AG04449 (cell line): ENCODE results near the gene MDC1.

Source experiments
- CTCF ChIA-PET: fragments of 350-600 bp; formaldehyde crosslinking; extraction: SDS; loops from one replicate; lab custom pipeline; 2021; ENCODE audit warnings: antibody characterized with exemption; lab: Yijun Ruan, JAX
- POLR2A ChIA-PET: fragments of 400-600, 350-600 bp; formaldehyde crosslinking; extraction: SDS; loops from one replicate; lab custom pipeline; 2020; ENCODE audit warnings: antibody characterized with exemption, inconsistent platforms; lab: Yijun Ruan, JAX
- DNase-seq: peaks from one replicate; pipeline ENCODE4 v3.0.0-alpha.2; 2010; ENCODE audit warnings: low read depth, low spot score
- H3K4me3 ChIP-seq: 2 replicates; pipeline ENCODE4 v1.5.1; 2011; ENCODE audit warnings: low read depth, mild to moderate bottlenecking, control low read depth, low read length
- CTCF ChIP-seq: IDR thresholded peaks from one replicate; pipeline ENCODE4 v1.5.1; 2011; ENCODE audit warnings: mild to moderate bottlenecking, moderate library complexity, low read length, control low read depth, inconsistent platforms; ENCODE audit not compliant: insufficient read depth; ENCODE audit errors: missing control alignments

MDC1 gene

GRCh38 chr6:30742316-30743098, 25.4 kb upstream of the MDC1 start, which contains the start of gene FLOT1:
FLOT1 (minus strand) TSS chr6:30742687; CDS start chr6:30742189, 498 bp downstream.
- peak within 1 kb of the TSS; percentile 99 for H3K4me3 ChIP-seq
- POLR2A ChIA-PET, result interaction anchor here (0.5 to 4.6 kb wide), 26 partner anchors 9 to 142 kb away, joined by 3 to 94 read pairs (median 5); partner anchors contain the start of genes DDR1 and NRM
- TF ChIP-seq CTCF, result no peak
- no peak for DNase-seq
- CTCF ChIA-PET, result interaction anchor here (0.7 to 9.1 kb wide), 10 partner anchors 11 to 134 kb away, joined by 3 to 71 read pairs (median 4); partner anchors contain the start of gene DHX16

- ChIA-PET POLR2A (interaction anchor here (0.5 to 4.6 kb wide), 23 partner anchors 10 to 143 kb away, joined by 3 to 94 read pairs (median 5); partner anchors contain the start of genes DDR1 and NRM), CTCF (interaction anchor here (0.7 to 9.1 kb wide), 10 partner anchors 10 to 135 kb away, joined by 3 to 71 read pairs (median 4); partner anchors contain the start of gene DHX16)
- peak overlapping the region; percentile 99 for H3K4me3 ChIP-seq
- DNase-seq, result no peak
- TF ChIP-seq CTCF, result no peak
Measured at GRCh38 chr6:30741789-30742315, 24.8 kb upstream of the MDC1 start.

- POLR2A ChIA-PET, result interaction anchor here (0.7 to 4.6 kb wide), 17 partner anchors 10 to 143 kb away, joined by 3 to 94 read pairs (median 6); partner anchors contain the start of genes DDR1 and NRM
- DNase-seq, result no peak
- CTCF ChIA-PET, result interaction anchor here (0.9 to 9.1 kb wide), 11 partner anchors 12 to 136 kb away, joined by 3 to 71 read pairs (median 4); partner anchors contain the start of gene DHX16
Measured at GRCh38 chr6:30741063-30741779, 24.1 kb upstream of the MDC1 start.

GRCh38 chr6:30740540-30740870, 23.4 kb upstream of the MDC1 start:
- ChIA-PET POLR2A (interaction anchor here (0.6 to 4.6 kb wide), 10 partner anchors 10 to 144 kb away, joined by 3 to 94 read pairs (median 6); partner anchors contain the start of gene DDR1), CTCF (interaction anchor here (0.9 to 9.1 kb wide), 8 partner anchors 11 to 347 kb away, joined by 3 to 71 read pairs (median 14); no protein-coding TSS in a partner anchor)
- H3K4me3 ChIP-seq, result no peak overlapping the region
- DNase-seq, result no peak
- TF ChIP-seq CTCF, result no peak

More at GRCh38 chr6:30741063-30741779, 24.1 kb upstream of the MDC1 start:
- no peak for TF ChIP-seq CTCF
- H3K4me3 ChIP-seq, result peak overlapping the region; percentile 99

GRCh38 chr6:30738532-30738931, 21.5 kb upstream of the MDC1 start:
- DNase-seq, result no peak
- ChIA-PET POLR2A (interaction anchor here (0.9 to 3.9 kb wide), 4 partner anchors 10 to 16 kb away, joined by 3 to 20 read pairs (median 4); no protein-coding TSS in a partner anchor), CTCF (interaction anchor here (1.1 to 9.1 kb wide), 6 partner anchors 9 to 138 kb away, joined by 3 to 71 read pairs (median 28); partner anchors contain the start of gene TUBB)
- no peak for TF ChIP-seq CTCF
- H3K4me3 ChIP-seq, result no peak overlapping the region
